IPS DF 6.9 (cell line): ENCODE results near the gene MYPOP.
A peak's percentile ranks its signal among the peaks of the same experiment; 100 is the strongest.
"Not testable (repeated sequence)": the region's sequence is repeated elsewhere in the genome, so short reads cannot be mapped to it uniquely, and the experiment has no call there.

Experiments used
- DNase-seq: peaks from one replicate; pipeline ENCODE4 v3.0.0-alpha.2; 2013; ENCODE audit warnings: low read depth, low spot score
- H3K27ac ChIP-seq: one replicate; pipeline ENCODE4 v1.5.1; 2013; ENCODE audit warnings: low read length, control low read depth
- H3K27me3 ChIP-seq: 2 replicates; pipeline ENCODE4 v1.6.1; 2013; ENCODE audit warnings: mild to moderate bottlenecking, low read length; ENCODE audit not compliant: control insufficient read depth, insufficient read depth
- H3K36me3 ChIP-seq: 2 replicates; pipeline ENCODE4 v1.6.1; 2013; ENCODE audit warnings: low read length; ENCODE audit not compliant: control insufficient read depth, insufficient read depth
- H3K4me1 ChIP-seq: 2 replicates; pipeline ENCODE4 v1.6.1; 2013; ENCODE audit warnings: low read length; ENCODE audit not compliant: control insufficient read depth, insufficient read depth
- H3K4me3 ChIP-seq: 2 replicates; pipeline ENCODE4 v1.5.1; 2013; ENCODE audit warnings: mild to moderate bottlenecking, low read length
- H3K9me3 ChIP-seq: 2 replicates; pipeline ENCODE4 v1.6.1; 2013; ENCODE audit warnings: low read length, inconsistent platforms; ENCODE audit not compliant: control insufficient read depth, insufficient read depth
- WGBS: extraction: QIAGEN DNeasy Blood & Tissue Kit; methylation state at CpG from one replicate; pipeline ENCODE4 v1.1.7; 2013; ENCODE audit warnings: mixed read lengths, missing lambda C conversion rate; ENCODE audit not compliant: insufficient read length, insufficient coverage; 5-methylcytosine and 5-hydroxymethylcytosine counted together

Gene MYPOP

DNA sequence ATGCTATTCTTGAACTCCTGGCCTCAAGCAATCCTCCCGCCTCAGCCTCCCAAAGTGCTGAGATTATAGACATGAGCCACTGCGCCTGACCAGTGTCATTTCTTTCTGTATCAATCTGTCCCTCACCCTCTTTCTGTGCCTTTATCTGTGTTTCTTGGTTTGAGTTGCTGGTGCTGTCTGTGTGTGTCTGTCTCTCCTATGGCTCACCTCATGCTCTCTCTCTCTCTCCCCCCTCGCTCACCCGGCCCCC lies 26.3 kb downstream of the MYPOP start:
- H3K27ac ChIP-seq = no peak overlapping the region
- no peaks in the 10 kb centered on the region; the same call in 1 of the 2 replicates for H3K36me3 ChIP-seq
- H3K4me1 ChIP-seq = 0 out of 2 replicates have a peak, but pooled peaks cover 1% of the 10 kb centered on the region
- no peak overlapping the region; the same call in 1 of the 2 replicates for H3K4me3 ChIP-seq
- no peaks in the 10 kb centered on the region for H3K27me3 ChIP-seq
- WGBS = no CpG with 5 or more reads among the region's 4 CpGs
- DNase-seq = no peak
- no peaks in the 10 kb centered on the region for H3K9me3 ChIP-seq

DNA sequence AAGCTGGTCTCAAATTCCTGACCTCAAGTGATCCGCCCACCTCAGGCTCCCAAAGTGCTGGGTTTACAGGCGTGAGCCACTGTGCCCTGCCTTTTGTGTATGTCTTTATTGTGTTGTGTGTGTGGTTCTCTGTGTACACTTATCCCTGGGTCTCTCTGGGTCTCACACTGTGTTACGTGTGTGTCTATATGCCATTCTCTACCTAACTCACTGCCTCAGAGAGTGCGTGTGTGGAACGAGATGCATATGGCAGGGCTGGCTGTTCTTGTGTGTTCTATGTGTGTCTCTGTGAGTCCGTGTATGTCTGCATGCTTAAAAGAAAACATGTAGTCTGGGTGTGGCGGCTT lies 27.8 kb downstream of the MYPOP start:
- Histone ChIP-seq H3K4me1 (0 out of 2 replicates have a peak, but pooled peaks cover 1% of the 10 kb centered on the region), H3K4me3 (no peak overlapping the region), H3K27me3 (no peaks in the 10 kb centered on the region), H3K27ac (no peak overlapping the region), H3K9me3 (no peaks in the 10 kb centered on the region), H3K36me3 (no peaks in the 10 kb centered on the region; the same call in 1 of the 2 replicates)
- WGBS = no CpG with 5 or more reads among the region's 7 CpGs
- DNase-seq = no peak

DNA sequence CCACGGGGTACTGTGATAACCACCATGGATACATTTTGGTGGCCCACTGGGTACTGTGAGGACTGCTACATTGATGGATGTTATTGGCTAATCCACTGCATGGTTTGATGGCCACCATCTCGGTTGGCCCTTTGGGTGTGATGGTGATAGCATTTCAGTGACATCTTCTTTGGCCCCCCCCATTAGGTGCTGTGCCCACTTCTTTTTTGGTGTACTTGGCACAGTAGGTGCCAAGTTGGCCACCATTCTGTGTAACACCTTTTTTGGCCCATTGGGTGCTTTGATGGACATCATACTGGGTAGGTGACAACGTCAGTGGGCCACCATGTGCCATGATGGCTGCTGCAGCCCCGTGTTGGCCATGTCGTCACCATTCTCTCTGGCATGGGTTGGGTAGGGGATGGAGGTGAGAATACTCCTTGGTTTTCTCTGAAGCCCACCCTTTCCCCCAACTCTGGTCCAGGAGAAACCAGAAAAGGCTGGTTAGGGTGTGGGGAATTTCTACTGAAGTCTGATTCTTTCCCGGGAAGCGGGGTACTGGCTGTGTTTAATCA lies 29.1 kb downstream of the MYPOP start:
- no peak for DNase-seq
- Histone ChIP-seq H3K4me1 (0 out of 2 replicates have a peak, but pooled peaks cover 1% of the 10 kb centered on the region), H3K27ac (no peak overlapping the region), H3K36me3 (no peaks in the 10 kb centered on the region; the same call in 1 of the 2 replicates), H3K27me3 (no peaks in the 10 kb centered on the region), H3K9me3 (no peaks in the 10 kb centered on the region), H3K4me3 (no peak overlapping the region)
- WGBS = no CpG with 5 or more reads among the region's 7 CpGs

DNA sequence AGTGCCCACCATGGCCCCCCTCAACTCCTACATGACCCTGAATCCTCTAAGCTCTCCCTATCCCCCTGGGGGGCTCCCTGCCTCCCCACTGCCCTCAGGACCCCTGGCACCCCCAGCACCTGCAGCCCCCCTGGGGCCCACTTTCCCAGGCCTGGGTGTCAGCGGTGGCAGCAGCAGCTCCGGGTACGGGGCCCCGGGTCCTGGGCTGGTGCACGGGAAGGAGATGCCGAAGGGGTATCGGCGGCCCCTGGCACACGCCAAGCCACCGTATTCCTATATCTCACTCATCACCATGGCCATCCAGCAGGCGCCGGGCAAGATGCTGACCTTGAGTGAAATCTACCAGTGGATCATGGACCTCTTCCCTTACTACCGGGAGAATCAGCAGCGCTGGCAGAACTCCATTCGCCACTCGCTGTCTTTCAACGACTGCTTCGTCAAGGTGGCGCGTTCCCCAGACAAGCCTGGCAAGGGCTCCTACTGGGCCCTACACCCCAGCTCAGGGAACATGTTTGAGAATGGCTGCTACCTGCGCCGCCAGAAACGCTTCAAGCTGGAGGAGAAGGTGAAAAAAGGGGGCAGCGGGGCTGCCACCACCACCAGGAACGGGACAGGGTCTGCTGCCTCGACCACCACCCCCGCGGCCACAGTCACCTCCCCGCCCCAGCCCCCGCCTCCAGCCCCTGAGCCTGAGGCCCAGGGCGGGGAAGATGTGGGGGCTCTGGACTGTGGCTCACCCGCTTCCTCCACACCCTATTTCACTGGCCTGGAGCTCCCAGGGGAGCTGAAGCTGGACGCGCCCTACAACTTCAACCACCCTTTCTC lies 30.1 kb downstream of the MYPOP start:
- no peaks in the 10 kb centered on the region for H3K27me3 ChIP-seq
- H3K4me3 ChIP-seq = no peak overlapping the region
- no CpG with 5 or more reads among the region's 34 CpGs for WGBS
- H3K4me1 ChIP-seq = 0 out of 2 replicates have a peak, but pooled peaks cover 1% of the 10 kb centered on the region
- no peaks in the 10 kb centered on the region for H3K9me3 ChIP-seq
- no peak overlapping the region for H3K27ac ChIP-seq
- no peaks in the 10 kb centered on the region; the same call in 1 of the 2 replicates for H3K36me3 ChIP-seq
- DNase-seq = no peak

DNA sequence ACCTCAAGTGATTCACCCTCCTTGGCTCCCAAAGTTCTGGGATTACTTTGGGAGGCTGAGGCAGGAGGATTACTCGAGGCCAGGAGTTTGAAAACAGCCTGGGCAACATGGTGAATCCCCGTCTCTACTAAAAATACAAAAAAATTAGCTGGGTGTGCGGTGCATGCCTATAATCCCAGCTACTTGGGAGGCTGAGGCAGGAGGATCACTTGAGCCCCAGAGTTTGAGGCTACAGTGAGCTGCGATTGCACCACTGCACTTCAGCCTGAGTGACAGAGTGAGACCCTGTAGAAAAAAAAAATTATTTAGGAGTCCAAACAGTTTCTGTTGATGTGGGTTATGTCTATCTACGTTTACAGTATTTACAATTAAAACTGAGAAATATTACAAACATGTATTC lies 31.6 kb downstream of the MYPOP start:
- Histone ChIP-seq H3K9me3 (no peaks in the 10 kb centered on the region), H3K4me1 (0 out of 2 replicates have a peak, but pooled peaks cover 1% of the 10 kb centered on the region), H3K27ac (no peak overlapping the region), H3K4me3 (no peak overlapping the region), H3K36me3 (no peaks in the 10 kb centered on the region; the same call in 1 of the 2 replicates), H3K27me3 (no peaks in the 10 kb centered on the region)
- WGBS = no CpG with 5 or more reads among the region's 5 CpGs
- DNase-seq = no peak

DNA sequence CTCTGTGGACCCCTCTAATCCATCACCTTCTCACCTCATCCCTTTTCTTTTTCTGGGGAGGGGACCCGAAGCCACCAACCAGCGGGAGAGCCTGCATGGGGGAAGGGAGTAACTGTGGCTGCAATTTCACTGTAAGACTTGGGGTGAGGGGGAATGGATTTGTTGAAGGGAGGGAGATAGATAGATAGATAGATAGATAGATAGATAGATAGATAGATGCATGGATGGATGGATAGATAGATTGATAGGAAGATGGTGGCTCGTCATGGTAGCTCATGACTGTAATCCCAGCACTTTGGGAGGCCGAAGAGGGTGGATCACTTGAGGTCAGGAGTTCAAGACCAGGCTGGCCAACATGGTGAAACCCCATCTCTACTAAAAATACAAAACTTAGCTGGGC lies 35.2 kb downstream of the MYPOP start:
- not testable (repeated sequence) for H3K4me3 ChIP-seq, H3K4me1 ChIP-seq, DNase-seq, H3K36me3 ChIP-seq, H3K27ac ChIP-seq, H3K9me3 ChIP-seq, H3K27me3 ChIP-seq
- WGBS = no CpG with 5 or more reads among the region's 4 CpGs

DNA sequence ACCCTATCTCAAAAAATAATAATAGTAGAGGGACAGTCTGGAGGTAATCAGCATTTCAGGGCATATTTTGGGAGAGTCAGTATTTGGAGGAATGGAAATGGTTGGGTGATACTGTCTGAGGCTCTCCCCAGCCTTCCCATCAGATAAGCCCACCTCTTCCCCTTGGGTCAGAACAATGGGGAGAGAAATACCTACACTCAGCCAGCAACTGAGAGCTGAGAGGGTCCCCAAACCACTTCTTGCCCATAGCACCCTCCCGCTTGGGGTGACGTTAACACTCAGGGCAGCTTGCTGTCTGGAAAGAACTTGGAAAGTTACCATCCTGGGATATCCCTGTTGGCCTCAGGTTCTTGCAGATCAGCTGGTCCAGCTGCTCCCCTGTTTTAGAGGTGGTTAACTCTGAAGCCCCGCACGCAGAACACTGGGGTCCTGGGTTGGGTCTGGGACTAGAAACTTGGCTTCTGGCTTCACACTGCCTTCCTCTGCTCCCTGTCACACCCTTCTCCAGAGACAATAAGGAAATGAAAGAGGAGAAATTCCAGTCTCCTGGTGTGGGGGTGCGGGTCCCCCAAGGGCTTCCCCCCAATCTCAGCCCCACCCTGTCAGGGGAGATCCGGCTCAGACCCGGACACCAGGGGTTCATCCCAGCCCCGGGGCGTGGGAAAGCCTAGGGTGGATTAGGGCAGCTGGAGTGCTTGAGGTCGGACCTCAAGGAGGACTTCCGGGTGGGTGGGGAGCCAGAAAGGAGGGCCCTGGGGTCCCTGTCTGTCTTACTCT lies 35.8 kb downstream of the MYPOP start:
- Histone ChIP-seq H3K9me3 (no peaks in the 10 kb centered on the region), H3K4me3 (no peak overlapping the region), H3K36me3 (no peaks in the 10 kb centered on the region), H3K4me1 (no peaks in the 10 kb centered on the region), H3K27ac (no peak overlapping the region), H3K27me3 (no peaks in the 10 kb centered on the region)
- no CpG with 5 or more reads among the region's 11 CpGs for WGBS
- no peak for DNase-seq

DNA sequence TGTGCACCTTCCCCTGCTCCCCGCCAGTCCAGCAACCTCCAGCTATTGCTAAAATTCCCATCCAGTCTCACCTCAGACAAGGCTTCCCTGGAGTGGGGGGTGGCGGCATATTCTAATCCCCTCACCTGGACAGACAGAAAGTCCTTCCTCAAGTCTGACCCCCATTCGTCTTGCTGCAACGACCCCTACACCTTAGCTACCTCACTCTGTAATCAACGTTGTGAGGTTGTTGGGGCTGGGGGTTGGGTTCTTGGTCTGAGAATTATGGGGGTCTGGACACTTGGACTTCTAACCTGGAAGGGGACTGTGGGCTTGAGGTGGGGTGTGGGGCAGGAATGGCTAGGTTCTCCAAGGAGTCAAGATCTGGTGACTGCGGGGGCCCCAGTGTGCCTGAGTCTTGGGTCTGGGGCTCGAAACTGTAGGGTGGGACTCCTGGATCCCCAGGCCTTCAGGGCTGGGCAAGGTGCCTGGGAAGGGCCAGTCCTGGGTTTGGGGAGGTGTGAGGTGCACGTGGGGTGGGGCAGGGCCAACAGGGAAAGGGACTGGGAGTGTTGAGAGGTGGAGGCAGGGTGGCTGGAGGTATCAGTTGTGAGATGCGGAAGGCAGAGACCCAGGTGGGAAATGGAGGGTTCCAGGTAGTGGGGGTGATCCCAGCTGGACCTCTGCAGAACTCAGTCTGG lies 37.0 kb downstream of the MYPOP start:
- WGBS = no CpG with 5 or more reads among the region's 9 CpGs
- no peaks in the 10 kb centered on the region for H3K36me3 ChIP-seq
- no peaks in the 10 kb centered on the region for H3K27me3 ChIP-seq
- no peaks in the 10 kb centered on the region for H3K9me3 ChIP-seq
- no peak for DNase-seq
- H3K27ac ChIP-seq = no peak overlapping the region
- H3K4me1 ChIP-seq = no peaks in the 10 kb centered on the region
- H3K4me3 ChIP-seq = peak overlapping the region; percentile 78; the same call in 1 of the 2 replicates

DNA sequence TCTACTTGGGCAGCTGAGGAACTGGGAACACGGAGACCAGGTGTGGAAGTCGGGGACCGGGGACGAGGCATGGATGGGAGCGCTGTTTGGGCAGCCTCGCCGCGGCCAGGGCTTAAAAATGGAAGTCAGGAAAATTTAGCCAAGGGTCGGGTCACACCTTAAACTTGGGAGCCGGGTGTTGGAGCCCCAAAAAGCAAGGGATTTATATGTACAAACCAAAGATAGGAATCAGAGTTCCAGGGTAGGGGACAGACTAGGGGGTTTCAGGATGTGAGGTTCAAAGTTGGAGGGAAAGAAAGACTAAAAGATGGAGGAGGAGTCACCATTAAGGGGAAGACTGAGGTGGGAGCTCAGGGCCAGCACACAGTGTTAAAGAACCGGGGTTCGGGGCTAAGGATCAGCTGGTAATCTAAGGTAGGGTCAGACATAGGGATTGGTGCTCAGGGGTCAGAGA lies 37.8 kb downstream of the MYPOP start:
- H3K9me3 ChIP-seq = no peaks in the 10 kb centered on the region
- no peaks in the 10 kb centered on the region for H3K4me1 ChIP-seq
- no peak overlapping the region for H3K27ac ChIP-seq
- no peaks in the 10 kb centered on the region for H3K27me3 ChIP-seq
- H3K4me3 ChIP-seq = peak overlapping the region; percentile 78; the same call in 1 of the 2 replicates
- WGBS = no CpG with 5 or more reads among the region's 12 CpGs
- no peaks in the 10 kb centered on the region for H3K36me3 ChIP-seq
- no peak for DNase-seq
